Measurements from ENCODE around the gene SSR4. TPM values are rescaled to one million over a fixed set of nuclear protein-coding genes. Genes with fewer than 3 reads are reported as not detected.

SSR4 gene
- polyA plus RNA-seq, 2 of the 4 experiments (the other 2 are of a cell fraction): 212 to 352 TPM

GRCh38 chrX:153769865-153770600, 24.4 kb upstream of the SSR4 start:
- Histone ChIP-seq H3K4me1 (peaks cover 11% of the 10 kb centered on the region; the same call in 2 of the 3 replicates), H3K9me3 (no peaks in the 10 kb centered on the region), H3K27ac (no peak overlapping the region), H3K4me2 (no peak overlapping the region), H3K4me3 (no peak overlapping the region)
- ATAC-seq (no peak), DNase-seq (ENCODE audit: low read depth in 1 of 2, low spot score in 1 of 2) (no peak), FAIRE-seq (no peak)
- TF ChIP-seq ZC3H11A (IDR thresholded peaks at IDR 0.05) (no peak), NPAS2 (CRISPR knock-in tag; IDR thresholded peaks at IDR 0.05; ENCODE audit: borderline replicate concordance) (no peak), JUNB (IDR thresholded peaks at IDR 0.05) (no peak), JUN (IDR thresholded peaks at IDR 0.05) (no peak), MAZ (IDR thresholded peaks at IDR 0.05; ENCODE audit: borderline replicate concordance, low read depth, low read length) (no peak), PHF8 (IDR thresholded peaks at IDR 0.05; ENCODE audit: borderline replicate concordance, low read depth) (no peak), ZNF302 (CRISPR knock-in tag; IDR thresholded peaks at IDR 0.05) (no peak), POLR2A (IDR thresholded peaks at IDR 0.05; ENCODE audit: low read length) (no peak), ZSCAN20 (CRISPR knock-in tag; IDR thresholded peaks at IDR 0.05) (no peak), REST (IDR thresholded peaks at IDR 0.05) (no peak)
- TF ChIP-seq, protein P1, sequence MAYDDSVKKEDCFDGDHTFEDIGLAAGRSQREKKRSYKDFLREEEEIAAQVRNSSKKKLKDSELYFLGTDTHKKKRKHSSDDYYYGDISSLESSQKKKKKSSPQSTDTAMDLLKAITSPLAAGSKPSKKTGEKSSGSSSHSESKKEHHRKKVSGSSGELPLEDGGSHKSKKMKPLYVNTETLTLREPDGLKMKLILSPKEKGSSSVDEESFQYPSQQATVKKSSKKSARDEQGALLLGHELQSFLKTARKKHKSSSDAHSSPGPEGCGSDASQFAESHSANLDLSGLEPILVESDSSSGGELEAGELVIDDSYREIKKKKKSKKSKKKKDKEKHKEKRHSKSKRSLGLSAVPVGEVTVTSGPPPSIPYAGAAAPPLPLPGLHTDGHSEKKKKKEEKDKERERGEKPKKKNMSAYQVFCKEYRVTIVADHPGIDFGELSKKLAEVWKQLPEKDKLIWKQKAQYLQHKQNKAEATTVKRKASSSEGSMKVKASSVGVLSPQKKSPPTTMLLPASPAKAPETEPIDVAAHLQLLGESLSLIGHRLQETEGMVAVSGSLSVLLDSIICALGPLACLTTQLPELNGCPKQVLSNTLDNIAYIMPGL (CRISPR knock-in tag; IDR thresholded peaks at IDR 0.05; ENCODE audit: borderline replicate concordance): no peak
- TF ChIP-seq, protein P2, sequence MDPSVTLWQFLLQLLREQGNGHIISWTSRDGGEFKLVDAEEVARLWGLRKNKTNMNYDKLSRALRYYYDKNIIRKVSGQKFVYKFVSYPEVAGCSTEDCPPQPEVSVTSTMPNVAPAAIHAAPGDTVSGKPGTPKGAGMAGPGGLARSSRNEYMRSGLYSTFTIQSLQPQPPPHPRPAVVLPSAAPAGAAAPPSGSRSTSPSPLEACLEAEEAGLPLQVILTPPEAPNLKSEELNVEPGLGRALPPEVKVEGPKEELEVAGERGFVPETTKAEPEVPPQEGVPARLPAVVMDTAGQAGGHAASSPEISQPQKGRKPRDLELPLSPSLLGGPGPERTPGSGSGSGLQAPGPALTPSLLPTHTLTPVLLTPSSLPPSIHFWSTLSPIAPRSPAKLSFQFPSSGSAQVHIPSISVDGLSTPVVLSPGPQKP (IDR thresholded peaks at IDR 0.05; ENCODE audit: low read depth, low read length): no peak
- TF ChIP-seq, protein P3, sequence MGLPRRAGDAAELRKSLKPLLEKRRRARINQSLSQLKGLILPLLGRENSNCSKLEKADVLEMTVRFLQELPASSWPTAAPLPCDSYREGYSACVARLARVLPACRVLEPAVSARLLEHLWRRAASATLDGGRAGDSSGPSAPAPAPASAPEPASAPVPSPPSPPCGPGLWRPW (IDR thresholded peaks at IDR 0.05): no peak
- ChIA-PET POLR2A (no interaction called here), CTCF (interaction anchor here (1.0 kb wide), 1 partner anchor 12 kb away, joined by 3 read pairs; no protein-coding TSS in a partner anchor)
- 80% methylated on average over 13 of the region's 25 CpGs for WGBS (ENCODE audit: missing lambda C conversion rate)

GRCh38 chrX:153770601-153771414, 23.7 kb upstream of the SSR4 start:
- WGBS (ENCODE audit: missing lambda C conversion rate): 79% methylated on average over 8 of the region's 18 CpGs
- no peak overlapping the region for H3K4me2 ChIP-seq
- no peak for ATAC-seq
- FAIRE-seq: no peak
- no peak overlapping the region for H3K27ac ChIP-seq
- H3K4me3 ChIP-seq: no peak overlapping the region
- ChIA-PET CTCF (interaction anchor here (1.0 kb wide), 1 partner anchor 11 kb away, joined by 3 read pairs; no protein-coding TSS in a partner anchor), POLR2A (no interaction called here)
- H3K4me1 ChIP-seq: peaks cover 8% of the 10 kb centered on the region; the same call in 2 of the 3 replicates
- DNase-seq (ENCODE audit: low read depth in 1 of 2, low spot score in 1 of 2): no peak
- TF ChIP-seq POLR2A (IDR thresholded peaks at IDR 0.05; ENCODE audit: low read length): no peak
- TF ChIP-seq ZSCAN20 (CRISPR knock-in tag; IDR thresholded peaks at IDR 0.05): no peak
- TF ChIP-seq, protein P3 (IDR thresholded peaks at IDR 0.05): no peak
- TF ChIP-seq MAFK (IDR thresholded peaks at IDR 0.05; ENCODE audit: partially characterized antibody): no peak
- TF ChIP-seq MAZ (IDR thresholded peaks at IDR 0.05; ENCODE audit: borderline replicate concordance, low read depth, low read length): no peak
- TF ChIP-seq RCOR1 (IDR thresholded peaks at IDR 0.05; ENCODE audit: low read depth, low read length): no peak
- TF ChIP-seq MYC (IDR thresholded peaks at IDR 0.05; ENCODE audit: borderline replicate concordance, low read length): no peak
- no peak for TF ChIP-seq RNF2 (IDR thresholded peaks at IDR 0.05; ENCODE audit: borderline replicate concordance, low read depth)
- TF ChIP-seq HOXA7 (CRISPR knock-in tag; IDR thresholded peaks at IDR 0.05): no peak
- TF ChIP-seq E2F6 (IDR thresholded peaks at IDR 0.05; ENCODE audit: borderline replicate concordance, low read depth): no peak
- TF ChIP-seq HOXB13 (CRISPR knock-in tag; IDR thresholded peaks at IDR 0.05; ENCODE audit: low read depth): no peak
- TF ChIP-seq CBX8 (IDR thresholded peaks at IDR 0.05): no peak
- TF ChIP-seq BHLHE40 (IDR thresholded peaks at IDR 0.05; ENCODE audit: low read depth, low read length): no peak
- no peak for TF ChIP-seq RAD21 (conservative IDR thresholded peaks at IDR 0.05 in 1 of 2, IDR thresholded peaks at IDR 0.05 in 1 of 2)
- no peaks in the 10 kb centered on the region for H3K9me3 ChIP-seq

Measured in A549 (cell line).